Measurements from ENCODE around the gene BIRC2. TPM values are rescaled to one million over a fixed set of nuclear protein-coding genes. Genes with fewer than 3 reads are reported as not detected.

The BIRC2 gene
- total and polyA plus RNA-seq, 2 experiments from 2014 or later: 15.3 to 25.2 TPM

DNA sequence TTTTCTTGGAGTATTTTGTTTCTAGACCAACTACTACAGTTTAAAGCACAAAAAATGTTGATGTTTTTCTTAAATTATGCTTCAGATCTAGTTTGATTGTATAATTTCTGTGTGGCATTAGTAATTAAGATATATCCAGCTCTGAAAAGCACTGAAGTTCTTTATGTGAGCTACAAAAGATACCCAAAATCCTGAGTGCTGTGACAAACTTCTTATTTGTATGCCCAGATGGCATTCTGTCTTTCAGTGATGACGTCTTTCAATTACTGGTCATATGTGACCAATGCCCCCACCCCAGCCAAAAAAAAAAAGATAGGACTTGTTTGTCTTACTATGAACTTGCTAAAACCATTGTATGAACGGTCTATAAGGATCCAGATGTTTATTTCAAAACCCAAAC lies 51.3 kb downstream of the BIRC2 start (continued):
- TF ChIP-seq, protein P1, sequence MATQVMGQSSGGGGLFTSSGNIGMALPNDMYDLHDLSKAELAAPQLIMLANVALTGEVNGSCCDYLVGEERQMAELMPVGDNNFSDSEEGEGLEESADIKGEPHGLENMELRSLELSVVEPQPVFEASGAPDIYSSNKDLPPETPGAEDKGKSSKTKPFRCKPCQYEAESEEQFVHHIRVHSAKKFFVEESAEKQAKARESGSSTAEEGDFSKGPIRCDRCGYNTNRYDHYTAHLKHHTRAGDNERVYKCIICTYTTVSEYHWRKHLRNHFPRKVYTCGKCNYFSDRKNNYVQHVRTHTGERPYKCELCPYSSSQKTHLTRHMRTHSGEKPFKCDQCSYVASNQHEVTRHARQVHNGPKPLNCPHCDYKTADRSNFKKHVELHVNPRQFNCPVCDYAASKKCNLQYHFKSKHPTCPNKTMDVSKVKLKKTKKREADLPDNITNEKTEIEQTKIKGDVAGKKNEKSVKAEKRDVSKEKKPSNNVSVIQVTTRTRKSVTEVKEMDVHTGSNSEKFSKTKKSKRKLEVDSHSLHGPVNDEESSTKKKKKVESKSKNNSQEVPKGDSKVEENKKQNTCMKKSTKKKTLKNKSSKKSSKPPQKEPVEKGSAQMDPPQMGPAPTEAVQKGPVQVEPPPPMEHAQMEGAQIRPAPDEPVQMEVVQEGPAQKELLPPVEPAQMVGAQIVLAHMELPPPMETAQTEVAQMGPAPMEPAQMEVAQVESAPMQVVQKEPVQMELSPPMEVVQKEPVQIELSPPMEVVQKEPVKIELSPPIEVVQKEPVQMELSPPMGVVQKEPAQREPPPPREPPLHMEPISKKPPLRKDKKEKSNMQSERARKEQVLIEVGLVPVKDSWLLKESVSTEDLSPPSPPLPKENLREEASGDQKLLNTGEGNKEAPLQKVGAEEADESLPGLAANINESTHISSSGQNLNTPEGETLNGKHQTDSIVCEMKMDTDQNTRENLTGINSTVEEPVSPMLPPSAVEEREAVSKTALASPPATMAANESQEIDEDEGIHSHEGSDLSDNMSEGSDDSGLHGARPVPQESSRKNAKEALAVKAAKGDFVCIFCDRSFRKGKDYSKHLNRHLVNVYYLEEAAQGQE (IDR thresholded peaks at IDR 0.05; ENCODE audit: unreplicated experiment): no peak
- no peak for TF ChIP-seq NANOG (IDR thresholded peaks at IDR 0.05; ENCODE audit: borderline replicate concordance)
- TF ChIP-seq, protein P2, sequence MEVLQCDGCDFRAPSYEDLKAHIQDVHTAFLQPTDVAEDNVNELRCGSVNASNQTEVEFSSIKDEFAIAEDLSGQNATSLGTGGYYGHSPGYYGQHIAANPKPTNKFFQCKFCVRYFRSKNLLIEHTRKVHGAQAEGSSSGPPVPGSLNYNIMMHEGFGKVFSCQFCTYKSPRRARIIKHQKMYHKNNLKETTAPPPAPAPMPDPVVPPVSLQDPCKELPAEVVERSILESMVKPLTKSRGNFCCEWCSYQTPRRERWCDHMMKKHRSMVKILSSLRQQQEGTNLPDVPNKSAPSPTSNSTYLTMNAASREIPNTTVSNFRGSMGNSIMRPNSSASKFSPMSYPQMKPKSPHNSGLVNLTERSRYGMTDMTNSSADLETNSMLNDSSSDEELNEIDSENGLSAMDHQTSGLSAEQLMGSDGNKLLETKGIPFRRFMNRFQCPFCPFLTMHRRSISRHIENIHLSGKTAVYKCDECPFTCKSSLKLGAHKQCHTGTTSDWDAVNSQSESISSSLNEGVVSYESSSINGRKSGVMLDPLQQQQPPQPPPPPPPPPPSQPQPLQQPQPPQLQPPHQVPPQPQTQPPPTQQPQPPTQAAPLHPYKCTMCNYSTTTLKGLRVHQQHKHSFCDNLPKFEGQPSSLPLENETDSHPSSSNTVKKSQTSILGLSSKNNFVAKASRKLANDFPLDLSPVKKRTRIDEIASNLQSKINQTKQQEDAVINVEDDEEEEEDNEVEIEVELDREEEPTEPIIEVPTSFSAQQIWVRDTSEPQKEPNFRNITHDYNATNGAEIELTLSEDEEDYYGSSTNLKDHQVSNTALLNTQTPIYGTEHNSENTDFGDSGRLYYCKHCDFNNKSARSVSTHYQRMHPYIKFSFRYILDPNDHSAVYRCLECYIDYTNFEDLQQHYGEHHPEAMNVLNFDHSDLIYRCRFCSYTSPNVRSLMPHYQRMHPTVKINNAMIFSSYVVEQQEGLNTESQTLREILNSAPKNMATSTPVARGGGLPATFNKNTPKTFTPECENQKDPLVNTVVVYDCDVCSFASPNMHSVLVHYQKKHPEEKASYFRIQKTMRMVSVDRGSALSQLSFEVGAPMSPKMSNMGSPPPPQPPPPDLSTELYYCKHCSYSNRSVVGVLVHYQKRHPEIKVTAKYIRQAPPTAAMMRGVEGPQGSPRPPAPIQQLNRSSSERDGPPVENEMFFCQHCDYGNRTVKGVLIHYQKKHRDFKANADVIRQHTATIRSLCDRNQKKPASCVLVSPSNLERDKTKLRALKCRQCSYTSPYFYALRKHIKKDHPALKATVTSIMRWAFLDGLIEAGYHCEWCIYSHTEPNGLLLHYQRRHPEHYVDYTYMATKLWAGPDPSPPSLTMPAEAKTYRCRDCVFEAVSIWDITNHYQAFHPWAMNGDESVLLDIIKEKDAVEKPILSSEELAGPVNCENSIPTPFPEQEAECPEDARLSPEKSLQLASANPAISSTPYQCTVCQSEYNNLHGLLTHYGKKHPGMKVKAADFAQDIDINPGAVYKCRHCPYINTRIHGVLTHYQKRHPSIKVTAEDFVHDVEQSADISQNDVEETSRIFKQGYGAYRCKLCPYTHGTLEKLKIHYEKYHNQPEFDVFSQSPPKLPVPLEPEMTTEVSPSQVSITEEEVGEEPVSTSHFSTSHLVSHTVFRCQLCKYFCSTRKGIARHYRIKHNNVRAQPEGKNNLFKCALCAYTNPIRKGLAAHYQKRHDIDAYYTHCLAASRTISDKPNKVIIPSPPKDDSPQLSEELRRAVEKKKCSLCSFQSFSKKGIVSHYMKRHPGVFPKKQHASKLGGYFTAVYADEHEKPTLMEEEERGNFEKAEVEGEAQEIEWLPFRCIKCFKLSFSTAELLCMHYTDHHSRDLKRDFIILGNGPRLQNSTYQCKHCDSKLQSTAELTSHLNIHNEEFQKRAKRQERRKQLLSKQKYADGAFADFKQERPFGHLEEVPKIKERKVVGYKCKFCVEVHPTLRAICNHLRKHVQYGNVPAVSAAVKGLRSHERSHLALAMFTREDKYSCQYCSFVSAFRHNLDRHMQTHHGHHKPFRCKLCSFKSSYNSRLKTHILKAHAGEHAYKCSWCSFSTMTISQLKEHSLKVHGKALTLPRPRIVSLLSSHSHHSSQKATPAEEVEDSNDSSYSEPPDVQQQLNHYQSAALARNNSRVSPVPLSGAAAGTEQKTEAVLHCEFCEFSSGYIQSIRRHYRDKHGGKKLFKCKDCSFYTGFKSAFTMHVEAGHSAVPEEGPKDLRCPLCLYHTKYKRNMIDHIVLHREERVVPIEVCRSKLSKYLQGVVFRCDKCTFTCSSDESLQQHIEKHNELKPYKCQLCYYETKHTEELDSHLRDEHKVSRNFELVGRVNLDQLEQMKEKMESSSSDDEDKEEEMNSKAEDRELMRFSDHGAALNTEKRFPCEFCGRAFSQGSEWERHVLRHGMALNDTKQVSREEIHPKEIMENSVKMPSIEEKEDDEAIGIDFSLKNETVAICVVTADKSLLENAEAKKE (CRISPR knock-in tag; IDR thresholded peaks at IDR 0.05): no peak

DNA sequence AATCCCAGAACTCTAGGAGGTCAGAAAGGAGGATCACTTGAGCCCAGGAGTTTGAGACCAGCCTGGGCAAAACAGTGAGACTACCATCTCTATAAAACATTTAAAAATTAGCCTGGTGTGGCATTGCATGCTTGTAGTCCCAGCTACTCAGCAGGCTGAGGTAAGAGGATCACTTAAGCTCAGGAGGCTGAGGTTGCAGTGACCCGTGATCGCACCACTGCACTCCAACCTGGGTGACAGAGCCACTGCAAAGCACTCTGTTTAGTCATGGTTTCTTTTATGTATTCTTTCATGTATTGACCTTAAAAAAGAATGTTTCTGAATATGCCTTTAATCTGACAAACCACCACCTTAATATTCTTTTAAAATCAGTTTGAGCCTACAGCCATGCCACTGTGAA lies 52.2 kb downstream of the BIRC2 start:
- no peaks in the 10 kb centered on the region for H3K4me1 Mint-ChIP-seq
- Histone ChIP-seq H3K36me3 (ENCODE audit: insufficient read depth) (no peaks in the 10 kb centered on the region; the same call in 1 of the 2 replicates), H3K9me2 (ENCODE audit: insufficient read depth) (no peaks in the 10 kb centered on the region), H3F3A (replicated peaks; ENCODE audit: low read depth) (no peaks in the 10 kb centered on the region), H4K20me1 (replicated peaks; ENCODE audit: insufficient read depth) (no peaks in the 10 kb centered on the region; the same call in none of the 2 replicates), H3K27ac (ENCODE audit: low read depth) (no peak overlapping the region), H3K4me1 (ENCODE audit: insufficient read depth) (no peaks in the 10 kb centered on the region), H3K79me2 (replicated peaks; ENCODE audit: insufficient read depth) (no peaks in the 10 kb centered on the region), H3K4me3 (no peak overlapping the region), H3K4me2 (no peak overlapping the region), H3K27me3 (ENCODE audit: insufficient read depth) (no peaks in the 10 kb centered on the region), H2AFZ (no peak overlapping the region)
- ATAC-seq (no peak), DNase-seq (ENCODE audit: low spot score) (no peak)
- peaks cover 15% of the 10 kb centered on the region; the same call in 2 of the 3 replicates for H3K36me3 Mint-ChIP-seq (ENCODE audit: low read depth)
- no peak overlapping the region for H3K27ac Mint-ChIP-seq
- no peak overlapping the region for H3K4me3 Mint-ChIP-seq
- H3K9me3 Mint-ChIP-seq: no peaks in the 10 kb centered on the region
- no peaks in the 10 kb centered on the region for H3K27me3 Mint-ChIP-seq (ENCODE audit: insufficient read depth, low read depth, poor library complexity)
- no peak for TF ChIP-seq ZNF331 (CRISPR knock-in tag; IDR thresholded peaks at IDR 0.05; ENCODE audit: low read depth)
- no peak for TF ChIP-seq POLR2AphosphoS5 (IDR thresholded peaks at IDR 0.05; ENCODE audit: low read depth)
- TF ChIP-seq, protein P1 (IDR thresholded peaks at IDR 0.05; ENCODE audit: unreplicated experiment): no peak
- TF ChIP-seq, protein P3, sequence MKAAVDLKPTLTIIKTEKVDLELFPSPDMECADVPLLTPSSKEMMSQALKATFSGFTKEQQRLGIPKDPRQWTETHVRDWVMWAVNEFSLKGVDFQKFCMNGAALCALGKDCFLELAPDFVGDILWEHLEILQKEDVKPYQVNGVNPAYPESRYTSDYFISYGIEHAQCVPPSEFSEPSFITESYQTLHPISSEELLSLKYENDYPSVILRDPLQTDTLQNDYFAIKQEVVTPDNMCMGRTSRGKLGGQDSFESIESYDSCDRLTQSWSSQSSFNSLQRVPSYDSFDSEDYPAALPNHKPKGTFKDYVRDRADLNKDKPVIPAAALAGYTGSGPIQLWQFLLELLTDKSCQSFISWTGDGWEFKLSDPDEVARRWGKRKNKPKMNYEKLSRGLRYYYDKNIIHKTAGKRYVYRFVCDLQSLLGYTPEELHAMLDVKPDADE (IDR thresholded peaks at IDR 0.05): no peak
- TF ChIP-seq, protein P4, sequence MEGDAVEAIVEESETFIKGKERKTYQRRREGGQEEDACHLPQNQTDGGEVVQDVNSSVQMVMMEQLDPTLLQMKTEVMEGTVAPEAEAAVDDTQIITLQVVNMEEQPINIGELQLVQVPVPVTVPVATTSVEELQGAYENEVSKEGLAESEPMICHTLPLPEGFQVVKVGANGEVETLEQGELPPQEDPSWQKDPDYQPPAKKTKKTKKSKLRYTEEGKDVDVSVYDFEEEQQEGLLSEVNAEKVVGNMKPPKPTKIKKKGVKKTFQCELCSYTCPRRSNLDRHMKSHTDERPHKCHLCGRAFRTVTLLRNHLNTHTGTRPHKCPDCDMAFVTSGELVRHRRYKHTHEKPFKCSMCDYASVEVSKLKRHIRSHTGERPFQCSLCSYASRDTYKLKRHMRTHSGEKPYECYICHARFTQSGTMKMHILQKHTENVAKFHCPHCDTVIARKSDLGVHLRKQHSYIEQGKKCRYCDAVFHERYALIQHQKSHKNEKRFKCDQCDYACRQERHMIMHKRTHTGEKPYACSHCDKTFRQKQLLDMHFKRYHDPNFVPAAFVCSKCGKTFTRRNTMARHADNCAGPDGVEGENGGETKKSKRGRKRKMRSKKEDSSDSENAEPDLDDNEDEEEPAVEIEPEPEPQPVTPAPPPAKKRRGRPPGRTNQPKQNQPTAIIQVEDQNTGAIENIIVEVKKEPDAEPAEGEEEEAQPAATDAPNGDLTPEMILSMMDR (conservative IDR thresholded peaks at IDR 0.05; ENCODE audit: low read depth in 2 of 2): no peak
- TF ChIP-seq JUNB (IDR thresholded peaks at IDR 0.05; ENCODE audit: unreplicated experiment): no peak

Data from GM23338 (cell line).